ENCODE data around the gene MAML2. TPM values are rescaled to one million over a fixed set of nuclear protein-coding genes. Genes with fewer than 3 reads are reported as not detected.

Gene MAML2
- total RNA-seq, 3 donors from 2014 or later (not counting 1 experiment from before 2014, with no cell fraction given): 14.2 to 20.5 (median 16.1) TPM

DNA sequence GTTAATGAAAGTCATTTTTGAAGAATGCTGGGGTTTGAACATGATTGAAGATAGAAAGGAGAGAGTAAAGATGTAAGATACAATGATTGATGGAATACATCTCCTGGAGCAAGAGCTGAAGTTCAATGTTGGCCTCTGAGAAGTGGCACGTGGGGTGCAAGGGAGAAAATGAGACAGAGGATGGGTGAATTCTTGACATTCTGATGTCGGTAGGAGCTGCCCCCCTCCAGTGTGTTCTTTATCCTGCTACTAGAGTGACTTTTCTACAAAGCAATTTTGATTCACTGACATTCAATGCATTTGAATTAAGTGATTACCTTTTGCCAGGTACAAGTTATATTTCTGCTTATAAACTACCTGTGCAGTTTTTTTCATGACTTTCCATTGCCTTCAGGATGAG is 260.1 kb downstream of the MAML2 start:
- Histone ChIP-seq H3K27me3 (ENCODE audit: control insufficient read depth, insufficient read depth, low read length) (no peaks in the 10 kb centered on the region), H3K9me3 (ENCODE audit: control insufficient read depth, insufficient read depth, low read length) (no peaks in the 10 kb centered on the region), H3K27ac (ENCODE audit: low read length) (no peak overlapping the region), H3K4me1 (ENCODE audit: control insufficient read depth, insufficient read depth, low read length) (no peaks in the 10 kb centered on the region), H3K36me3 (ENCODE audit: control insufficient read depth, insufficient read depth, low read length) (no peaks in the 10 kb centered on the region), H3K4me3 (ENCODE audit: low read length) (no peak overlapping the region)
- no peak for DNase-seq
- Mint-ChIP-seq H3K27ac (no peak overlapping the region), H3K4me3 (no peak overlapping the region), H3K27me3 (ENCODE audit: low read depth in 2 of 2) (no peaks in the 10 kb centered on the region), H3K36me3 (no peaks in the 10 kb centered on the region), H3K4me1 (peaks cover 0 to 6% of the 10 kb centered on the region in 2 donors), H3K9me3 (no peaks in the 10 kb centered on the region)
- 96% methylated on average over 2 of the region's 2 CpGs for whole genome bisulfite sequencing (ENCODE audit: insufficient coverage)
- no peak for ATAC-seq
- intact Hi-C loops (cut with micrococcal nuclease): no loop called here
- TF ChIP-seq, protein P1, sequence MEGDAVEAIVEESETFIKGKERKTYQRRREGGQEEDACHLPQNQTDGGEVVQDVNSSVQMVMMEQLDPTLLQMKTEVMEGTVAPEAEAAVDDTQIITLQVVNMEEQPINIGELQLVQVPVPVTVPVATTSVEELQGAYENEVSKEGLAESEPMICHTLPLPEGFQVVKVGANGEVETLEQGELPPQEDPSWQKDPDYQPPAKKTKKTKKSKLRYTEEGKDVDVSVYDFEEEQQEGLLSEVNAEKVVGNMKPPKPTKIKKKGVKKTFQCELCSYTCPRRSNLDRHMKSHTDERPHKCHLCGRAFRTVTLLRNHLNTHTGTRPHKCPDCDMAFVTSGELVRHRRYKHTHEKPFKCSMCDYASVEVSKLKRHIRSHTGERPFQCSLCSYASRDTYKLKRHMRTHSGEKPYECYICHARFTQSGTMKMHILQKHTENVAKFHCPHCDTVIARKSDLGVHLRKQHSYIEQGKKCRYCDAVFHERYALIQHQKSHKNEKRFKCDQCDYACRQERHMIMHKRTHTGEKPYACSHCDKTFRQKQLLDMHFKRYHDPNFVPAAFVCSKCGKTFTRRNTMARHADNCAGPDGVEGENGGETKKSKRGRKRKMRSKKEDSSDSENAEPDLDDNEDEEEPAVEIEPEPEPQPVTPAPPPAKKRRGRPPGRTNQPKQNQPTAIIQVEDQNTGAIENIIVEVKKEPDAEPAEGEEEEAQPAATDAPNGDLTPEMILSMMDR (IDR thresholded peaks at IDR 0.05): no peak

DNA sequence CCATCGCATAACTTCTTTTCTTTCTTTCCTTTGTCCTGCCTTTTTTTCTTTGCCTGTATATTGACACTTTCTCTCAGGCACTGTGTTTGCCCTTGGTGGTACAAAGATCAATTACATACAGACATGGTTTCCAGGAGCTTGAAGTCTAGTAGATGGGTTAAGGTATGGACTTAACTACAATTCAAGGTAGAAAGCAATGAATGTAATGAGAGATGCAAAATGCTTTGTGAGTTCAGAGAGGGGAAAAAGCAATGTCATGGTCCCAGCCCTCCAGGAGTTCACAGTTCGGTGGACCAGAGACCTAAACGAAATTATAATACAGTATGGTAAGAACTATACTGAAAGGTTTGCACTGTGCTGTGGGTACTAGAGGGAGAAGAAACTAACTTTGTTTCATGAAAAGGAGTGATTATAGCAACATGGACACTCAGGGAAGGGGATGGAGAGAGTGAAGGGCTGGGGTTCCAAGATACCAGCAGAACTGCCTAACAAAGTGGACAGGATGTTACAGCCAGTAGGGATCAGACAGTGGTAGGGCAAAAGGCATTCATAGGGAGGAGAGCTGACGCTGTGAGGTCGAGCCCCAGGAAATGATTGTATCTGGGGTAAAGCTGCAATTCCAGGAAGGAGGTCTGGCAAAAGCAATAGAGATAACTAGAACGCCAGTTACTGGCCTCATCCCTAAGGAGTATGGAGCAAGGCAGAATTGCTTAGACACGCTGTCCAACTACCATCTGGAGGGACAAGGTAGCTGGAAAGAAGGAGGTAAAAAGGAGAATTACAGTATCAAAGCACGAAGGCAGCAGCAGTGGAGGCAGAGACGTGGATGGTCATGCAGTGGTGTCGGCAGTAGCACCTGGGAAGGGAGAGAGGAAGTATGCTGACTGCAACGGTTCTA is 260.7 kb downstream of the MAML2 start:
- H3K4me1 ChIP-seq (ENCODE audit: control insufficient read depth, insufficient read depth, low read length): no peaks in the 10 kb centered on the region
- no peaks in the 10 kb centered on the region for H3K27me3 Mint-ChIP-seq (ENCODE audit: low read depth in 2 of 2)
- H3K27ac ChIP-seq (ENCODE audit: low read length): no peak overlapping the region
- no peaks in the 10 kb centered on the region for H3K36me3 Mint-ChIP-seq
- no peak overlapping the region for H3K27ac Mint-ChIP-seq
- DNase-seq (no peak), ATAC-seq (peak in 1 of 3 donors; percentile 21)
- H3K9me3 ChIP-seq (ENCODE audit: control insufficient read depth, insufficient read depth, low read length): no peaks in the 10 kb centered on the region
- 86% methylated on average over 11 of the region's 11 CpGs for WGBS (ENCODE audit: insufficient coverage)
- peaks cover 0 to 6% of the 10 kb centered on the region in 2 donors for H3K4me1 Mint-ChIP-seq
- H3K4me3 Mint-ChIP-seq: no peak overlapping the region
- TF ChIP-seq, protein P1 (IDR thresholded peaks at IDR 0.05): no peak
- no peaks in the 10 kb centered on the region for H3K9me3 Mint-ChIP-seq
- H3K4me3 ChIP-seq (ENCODE audit: low read length): no peak overlapping the region
- H3K36me3 ChIP-seq (ENCODE audit: control insufficient read depth, insufficient read depth, low read length): no peaks in the 10 kb centered on the region
- intact Hi-C loops (cut with micrococcal nuclease): no loop called here
- H3K27me3 ChIP-seq (ENCODE audit: control insufficient read depth, insufficient read depth, low read length): no peaks in the 10 kb centered on the region

DNA sequence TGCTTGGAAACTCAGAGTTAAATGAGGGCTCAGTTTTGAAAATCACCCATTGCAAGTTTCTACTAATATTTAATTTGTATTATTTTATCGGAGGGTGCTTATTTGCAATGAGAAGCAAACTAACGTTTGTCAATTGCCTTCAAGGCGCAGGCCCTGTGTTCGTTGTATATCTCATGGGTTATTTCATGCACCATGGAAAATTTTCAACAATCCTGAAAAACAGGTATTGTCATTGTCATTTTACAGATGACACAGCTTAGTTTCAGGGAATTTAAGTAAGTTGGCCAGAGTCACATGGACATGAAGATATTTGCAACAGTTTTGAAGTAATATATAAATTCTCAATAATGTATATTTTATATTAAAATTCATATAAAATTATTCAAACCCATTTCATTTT is 261.4 kb downstream of the MAML2 start:
- no peaks in the 10 kb centered on the region for H3K27me3 Mint-ChIP-seq (ENCODE audit: low read depth in 2 of 2)
- H3K27ac Mint-ChIP-seq: no peak overlapping the region
- H3K36me3 Mint-ChIP-seq: no peaks in the 10 kb centered on the region
- DNase-seq (no peak), ATAC-seq (no peak)
- no peak overlapping the region for H3K4me3 ChIP-seq (ENCODE audit: low read length)
- no peaks in the 10 kb centered on the region for H3K36me3 ChIP-seq (ENCODE audit: control insufficient read depth, insufficient read depth, low read length)
- no peaks in the 10 kb centered on the region for H3K9me3 Mint-ChIP-seq
- intact Hi-C loops (cut with micrococcal nuclease): no loop called here
- H3K4me1 Mint-ChIP-seq: peaks cover 0 to 6% of the 10 kb centered on the region in 2 donors
- no peak overlapping the region for H3K27ac ChIP-seq (ENCODE audit: low read length)
- peaks cover under 1% of the 10 kb centered on the region for H3K4me1 ChIP-seq (ENCODE audit: control insufficient read depth, insufficient read depth, low read length)
- H3K4me3 Mint-ChIP-seq: no peak overlapping the region
- no peaks in the 10 kb centered on the region for H3K27me3 ChIP-seq (ENCODE audit: control insufficient read depth, insufficient read depth, low read length)
- WGBS (ENCODE audit: insufficient coverage): 99% methylated on average over 4 of the region's 4 CpGs
- H3K9me3 ChIP-seq (ENCODE audit: control insufficient read depth, insufficient read depth, low read length): no peaks in the 10 kb centered on the region
- TF ChIP-seq, protein P1 (IDR thresholded peaks at IDR 0.05): no peak
